Body of pancreas (tissue), 4 donors: ENCODE measurements around the gene TICAM2.

Experiments
- CTCF ChIP-seq, 7 experiments: fragments of 450-650 bp in 4 of 7; fragments of 200-600 bp in 3 of 7; sonication (generic) in 3 of 7; IDR thresholded peaks; one replicate each; pipeline ENCODE4 v1.5.1; 2016 to 2019; ENCODE audit warnings: antibody characterized with exemption in 7 of 7
- POLR2A ChIP-seq, 3 donors: fragments of 450-650 bp; IDR thresholded peaks; one replicate each; pipeline ENCODE4 v1.6.1; 2016; ENCODE audit warnings: antibody characterized with exemption in 3 of 3, mild to moderate bottlenecking in 2 of 3

- TF ChIP-seq CTCF (IDR thresholded peaks at IDR 0.05) (no peak), POLR2A (IDR thresholded peaks at IDR 0.05) (no peak)
These were observed 37.0 kb downstream of the TICAM2 start for GRCh38 chr5:115565233-115565632.
